BLaER1 treated with 17β-estradiol and CSF1 and Interleukin-3, amounts not matched to agents 10 nM and 100 nM (cell line): ENCODE data around the gene RCBTB1.

Experiments
- H3K27ac ChIP-seq, 11 experiments: shearing (Covaris generic); formaldehyde crosslinking; 2 replicates each; pipeline ENCODE4 v1.8.1; 2022
- H3K27me3 ChIP-seq, 11 experiments: shearing (Covaris generic); formaldehyde crosslinking; 2 replicates each; pipeline ENCODE4 v1.8.1; 2022
- H3K36me3 ChIP-seq, 11 experiments: shearing (Covaris generic); formaldehyde crosslinking; 2 replicates each; pipeline ENCODE4 v1.8.1; 2022
- H3K4me1 ChIP-seq, 10 experiments: shearing (Covaris generic); formaldehyde crosslinking; 2 replicates each; pipeline ENCODE4 v1.8.1; 2022
- H3K4me2 ChIP-seq, 11 experiments: shearing (Covaris generic); formaldehyde crosslinking; 2 replicates each; pipeline ENCODE4 v1.8.1; 2022
- H3K4me3 ChIP-seq, 10 experiments: shearing (Covaris generic); formaldehyde crosslinking; 2 replicates each; pipeline ENCODE4 v1.8.1; 2022
- H3K9ac ChIP-seq, 11 experiments: shearing (Covaris generic); formaldehyde crosslinking; 2 replicates each; pipeline ENCODE4 v1.8.1; 2022
- H3K9me3 ChIP-seq, 11 experiments: shearing (Covaris generic); formaldehyde crosslinking; replicated peaks in 1 of 11; 2 replicates each; pipeline ENCODE4 v1.8.1; 2022
- H4K20me1 ChIP-seq, 11 experiments: shearing (Covaris generic); formaldehyde crosslinking; 2 replicates each; pipeline ENCODE4 v1.8.1; 2022
- Cebpa-rat ChIP-seq, 11 experiments: shearing (Covaris generic); IDR thresholded peaks; 2 replicates each; pipeline ENCODE4 v1.8.1; 2022

The RCBTB1 gene

GRCh38 chr13:49539746-49540145 lies 45.6 kb downstream of the RCBTB1 start:
- TF ChIP-seq Cebpa-rat (IDR thresholded peaks at IDR 0.05), result no peak
- peak overlapping the region; percentile 64 to 87 (median 76) for H3K4me2 ChIP-seq
- H3K4me1 ChIP-seq, result peaks cover 41 to 80% (median 63%) of the 10 kb centered on the region in 10 experiments
- H3K27ac ChIP-seq, result peak overlapping the region in 9 of 11 experiments; percentile 13 to 96 (median 70); a peak in 16 of 22 replicates
- no peaks in the 10 kb centered on the region for H3K27me3 ChIP-seq
- H4K20me1 ChIP-seq, result no peaks in the 10 kb centered on the region
- H3K9ac ChIP-seq, result peak overlapping the region in 8 of 11 experiments; percentile 24 to 74 (median 65); a peak in 11 of 22 replicates
- H3K4me3 ChIP-seq, result no peak overlapping the region; a peak in 1 of 20 replicates
- H3K36me3 ChIP-seq, result peaks cover 32 to 78% (median 58%) of the 10 kb centered on the region in 11 experiments
- no peaks in the 10 kb centered on the region for H3K9me3 ChIP-seq

GRCh38 chr13:49539313-49539712 lies 46.0 kb downstream of the RCBTB1 start:
- Histone ChIP-seq H3K4me2 (peak overlapping the region; percentile 64 to 87 (median 76); a peak in 21 of 22 replicates), H3K27me3 (no peaks in the 10 kb centered on the region), H4K20me1 (no peaks in the 10 kb centered on the region), H3K27ac (peak overlapping the region in 10 of 11 experiments; percentile 10 to 96 (median 70); a peak in 17 of 22 replicates), H3K9me3 (no peaks in the 10 kb centered on the region), H3K9ac (peak overlapping the region in 9 of 11 experiments; percentile 3 to 74 (median 38); a peak in 15 of 22 replicates), H3K4me1 (peaks cover 45 to 84% (median 67%) of the 10 kb centered on the region in 10 experiments), H3K4me3 (no peak overlapping the region), H3K36me3 (peaks cover 28 to 77% (median 54%) of the 10 kb centered on the region in 11 experiments)
- no peak for TF ChIP-seq Cebpa-rat (IDR thresholded peaks at IDR 0.05)

- Histone ChIP-seq H3K27me3 (no peaks in the 10 kb centered on the region), H3K36me3 (peaks cover 19 to 68% (median 45%) of the 10 kb centered on the region in 11 experiments)
These were observed 47.0 kb downstream of the RCBTB1 start for GRCh38 chr13:49538404-49538803.

GRCh38 chr13:49536144-49536873 lies 49.0 kb downstream of the RCBTB1 start:
- Histone ChIP-seq H3K4me1 (peaks cover 71 to 100% (median 94%) of the 10 kb centered on the region in 10 experiments), H4K20me1 (no peaks in the 10 kb centered on the region), H3K36me3 (peaks cover 4 to 47% (median 28%) of the 10 kb centered on the region in 11 experiments; a peak in 19 of 22 replicates), H3K9ac (peak overlapping the region in 2 of 11 experiments; percentile 7 to 47; a peak in 3 of 22 replicates), H3K4me3 (no peak overlapping the region; a peak in 1 of 20 replicates), H3K9me3 (no peaks in the 10 kb centered on the region), H3K27ac (peak overlapping the region in 9 of 11 experiments; percentile 3 to 96 (median 29); a peak in 11 of 22 replicates), H3K27me3 (no peaks in the 10 kb centered on the region), H3K4me2 (peak overlapping the region; percentile 38 to 84 (median 56))
- TF ChIP-seq Cebpa-rat (IDR thresholded peaks at IDR 0.05), result no peak

More at GRCh38 chr13:49538404-49538803, 47.0 kb downstream of the RCBTB1 start:
- Histone ChIP-seq H3K4me2 (peak overlapping the region in 5 of 11 experiments; percentile 6 to 84 (median 20); a peak in 6 of 22 replicates), H3K4me3 (no peak overlapping the region), H3K27ac (peak overlapping the region in 4 of 11 experiments; percentile 73 to 96 (median 76); a peak in 8 of 22 replicates), H3K9ac (no peak overlapping the region), H4K20me1 (no peaks in the 10 kb centered on the region), H3K9me3 (no peaks in the 10 kb centered on the region), H3K4me1 (peaks cover 54 to 93% (median 76%) of the 10 kb centered on the region in 10 experiments)
- TF ChIP-seq Cebpa-rat (IDR thresholded peaks at IDR 0.05), result no peak

- Histone ChIP-seq H3K36me3 (peaks cover 6 to 46% (median 30%) of the 10 kb centered on the region in 11 experiments; a peak in 17 of 22 replicates), H3K4me3 (peak overlapping the region in 5 of 10 experiments; percentile 10 to 33 (median 19); a peak in 5 of 20 replicates), H3K4me2 (peak overlapping the region; percentile 66 to 84 (median 71)), H3K27ac (peak overlapping the region; percentile 9 to 96 (median 83); a peak in 21 of 22 replicates), H3K27me3 (no peaks in the 10 kb centered on the region), H4K20me1 (no peaks in the 10 kb centered on the region), H3K4me1 (peaks cover 71 to 99% (median 94%) of the 10 kb centered on the region in 10 experiments), H3K9me3 (peaks cover 0 to 3% (median 0%) of the 10 kb centered on the region in 11 experiments; a peak in 1 of 22 replicates), H3K9ac (peak overlapping the region; percentile 15 to 70 (median 65); a peak in 19 of 22 replicates)
- no peak for TF ChIP-seq Cebpa-rat (IDR thresholded peaks at IDR 0.05)
These were observed 51.6 kb downstream of the RCBTB1 start for GRCh38 chr13:49533591-49534269.

DNA sequence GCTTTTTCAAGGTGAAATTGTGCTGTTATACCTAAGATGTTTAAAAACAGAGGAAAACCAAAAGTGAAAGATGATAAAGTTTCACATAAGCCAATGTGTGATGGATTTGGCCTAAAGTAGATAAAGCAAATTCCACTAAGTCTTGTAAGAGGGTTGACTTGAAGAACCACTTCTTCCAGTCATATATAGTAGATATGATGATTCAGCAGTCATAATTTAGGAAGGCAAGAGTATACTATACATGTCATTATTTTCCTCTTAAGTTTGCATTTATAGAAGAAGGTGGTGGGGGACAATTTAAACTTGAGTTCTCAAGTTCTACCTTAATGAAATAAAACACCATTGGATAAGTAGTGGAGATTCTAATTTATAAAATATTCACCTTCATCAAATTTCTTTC lies 52.3 kb downstream of the RCBTB1 start:
- Histone ChIP-seq H4K20me1 (no peaks in the 10 kb centered on the region), H3K27me3 (no peaks in the 10 kb centered on the region), H3K27ac (peak overlapping the region in 10 of 11 experiments; percentile 2 to 96 (median 84); a peak in 18 of 22 replicates), H3K36me3 (peaks cover 8 to 47% (median 27%) of the 10 kb centered on the region in 11 experiments; a peak in 17 of 22 replicates), H3K9ac (peak overlapping the region in 5 of 11 experiments; percentile 6 to 70 (median 58); a peak in 7 of 22 replicates), H3K4me1 (peaks cover 74 to 99% (median 94%) of the 10 kb centered on the region in 10 experiments), H3K9me3 (peaks cover 0 to 3% (median 0%) of the 10 kb centered on the region in 11 experiments; a peak in 1 of 22 replicates), H3K4me2 (peak overlapping the region; percentile 66 to 84 (median 70); a peak in 21 of 22 replicates), H3K4me3 (no peak overlapping the region)
- TF ChIP-seq Cebpa-rat (IDR thresholded peaks at IDR 0.05), result no peak

- Histone ChIP-seq H3K4me2 (peak overlapping the region; percentile 66 to 84 (median 70)), H3K27me3 (no peaks in the 10 kb centered on the region), H3K4me3 (no peak overlapping the region), H3K4me1 (peaks cover 77 to 99% (median 96%) of the 10 kb centered on the region in 10 experiments), H4K20me1 (no peaks in the 10 kb centered on the region), H3K9me3 (peaks cover 0 to 3% (median 0%) of the 10 kb centered on the region in 11 experiments; a peak in 1 of 22 replicates), H3K27ac (peak overlapping the region in 10 of 11 experiments; percentile 2 to 96 (median 84); a peak in 16 of 22 replicates), H3K36me3 (peaks cover 8 to 43% (median 23%) of the 10 kb centered on the region in 11 experiments; a peak in 15 of 22 replicates), H3K9ac (peak overlapping the region in 6 of 11 experiments; percentile 6 to 70 (median 56); a peak in 8 of 22 replicates)
- TF ChIP-seq Cebpa-rat (IDR thresholded peaks at IDR 0.05), result no peak
These were observed 52.8 kb downstream of the RCBTB1 start for GRCh38 chr13:49532593-49532992.

GRCh38 chr13:49530457-49530856 lies 54.9 kb downstream of the RCBTB1 start:
- no peaks in the 10 kb centered on the region for H4K20me1 ChIP-seq
- TF ChIP-seq Cebpa-rat (IDR thresholded peaks at IDR 0.05), result peak in 2 of 11 experiments; percentile 70 to 91; a peak in 4 of 22 replicates
- peaks cover 72 to 89% (median 88%) of the 10 kb centered on the region in 10 experiments for H3K4me1 ChIP-seq
- peak overlapping the region; percentile 65 to 88 (median 78) for H3K4me2 ChIP-seq
- peaks cover 14 to 52% (median 36%) of the 10 kb centered on the region in 11 experiments; a peak in 17 of 22 replicates for H3K36me3 ChIP-seq
- no peaks in the 10 kb centered on the region for H3K27me3 ChIP-seq
- peaks cover 0 to 3% (median 0%) of the 10 kb centered on the region in 11 experiments; a peak in 1 of 22 replicates for H3K9me3 ChIP-seq
- peak overlapping the region; percentile 23 to 85 (median 67); a peak in 19 of 22 replicates for H3K9ac ChIP-seq
- H3K27ac ChIP-seq, result peak overlapping the region; percentile 56 to 96 (median 85); a peak in 21 of 22 replicates
- H3K4me3 ChIP-seq, result peak overlapping the region in 2 of 10 experiments; percentile 17 to 39; a peak in 2 of 20 replicates
